ENCODE results near the gene PAM.

DNA sequence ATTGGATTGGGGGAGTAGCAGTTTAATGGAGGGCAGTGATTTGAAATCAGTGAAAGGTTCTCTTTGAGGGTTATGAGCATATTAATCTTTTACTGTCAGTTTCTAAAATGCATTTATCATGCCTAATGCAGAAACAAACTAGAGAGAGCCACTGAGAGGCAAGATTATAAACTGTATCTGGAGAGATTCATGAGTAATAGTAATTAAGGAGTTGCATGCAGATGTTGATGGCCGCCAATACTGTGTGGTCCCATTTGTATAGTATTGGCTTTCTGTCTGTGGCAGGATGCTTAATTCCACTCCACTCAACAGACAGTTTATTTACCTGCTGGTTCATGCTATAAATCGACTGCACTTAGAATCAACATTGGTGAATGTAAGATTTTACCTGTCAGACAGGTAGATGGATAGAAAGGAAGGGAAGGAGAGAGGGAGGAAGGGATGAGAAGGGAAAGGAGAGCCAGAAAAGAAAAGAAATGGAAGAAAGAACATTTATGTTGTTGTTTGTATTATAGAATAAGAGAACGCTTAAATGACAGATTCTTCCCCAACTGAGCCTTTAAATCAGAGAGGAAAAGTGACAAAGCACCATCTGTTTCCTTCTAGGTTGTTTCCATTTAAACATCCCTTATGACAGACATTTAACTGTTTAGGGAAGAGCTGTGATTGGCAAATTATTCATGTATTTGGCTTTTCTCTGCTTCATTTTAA, 146.5 kb downstream of the PAM start:
- no peak for TF ChIP-seq POLR2AphosphoS5 (IDR thresholded peaks at IDR 0.05; ENCODE audit: low read depth, low read length)
- no peak for TF ChIP-seq TAF1 (IDR thresholded peaks at IDR 0.05; ENCODE audit: low read depth, low read length)
- no peak for TF ChIP-seq POLR2A (IDR thresholded peaks at IDR 0.05; ENCODE audit: low read depth, low read length)
- TF ChIP-seq SPI1 (IDR thresholded peaks at IDR 0.05; ENCODE audit: low read depth, low read length), result no peak
- TF ChIP-seq PAX5 (IDR thresholded peaks at IDR 0.05; ENCODE audit: insufficient read depth, low read length, severe bottlenecking), result no peak

Measured in GM12891 (cell line).